Activated CD4-positive, CD25-positive, alpha-beta regulatory T cell treated with anti-CD3 and anti-CD28 coated beads, Interleukin-2, amount 50 U/mL, for 24 hours (primary cell): ENCODE results near the gene CCDC9B.

Experiments
- ATAC-seq, 2 donors: fragments of 150-1000 bp; cut with Tn5 transposase; one replicate each; pipeline ENCODE4 v1.10.0; 2021; ENCODE audit warnings: mild to moderate bottlenecking in 1 of 2, moderate library complexity in 1 of 2

CCDC9B gene

DNA sequence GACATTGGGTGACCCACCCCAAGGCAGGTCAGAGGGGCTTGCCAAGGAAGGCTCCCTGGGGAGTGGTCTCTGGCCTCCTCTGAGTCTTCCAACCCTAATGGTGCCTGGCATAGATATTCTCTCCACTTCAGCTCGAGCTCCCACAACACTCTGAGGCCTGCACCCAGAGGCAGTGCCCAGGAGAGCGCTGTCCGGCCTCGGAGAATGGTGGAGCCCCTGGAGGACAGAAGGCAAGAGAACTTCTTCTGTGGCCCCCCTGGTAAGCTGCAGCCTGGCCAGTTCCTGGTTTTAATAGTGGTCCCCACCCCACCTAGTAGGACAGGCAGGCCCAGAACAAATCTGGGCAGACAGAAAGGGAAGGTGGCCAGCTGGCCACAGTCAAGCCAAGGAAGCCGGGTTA is 24.3 kb upstream of the CCDC9B start:
- no peak for ATAC-seq

DNA sequence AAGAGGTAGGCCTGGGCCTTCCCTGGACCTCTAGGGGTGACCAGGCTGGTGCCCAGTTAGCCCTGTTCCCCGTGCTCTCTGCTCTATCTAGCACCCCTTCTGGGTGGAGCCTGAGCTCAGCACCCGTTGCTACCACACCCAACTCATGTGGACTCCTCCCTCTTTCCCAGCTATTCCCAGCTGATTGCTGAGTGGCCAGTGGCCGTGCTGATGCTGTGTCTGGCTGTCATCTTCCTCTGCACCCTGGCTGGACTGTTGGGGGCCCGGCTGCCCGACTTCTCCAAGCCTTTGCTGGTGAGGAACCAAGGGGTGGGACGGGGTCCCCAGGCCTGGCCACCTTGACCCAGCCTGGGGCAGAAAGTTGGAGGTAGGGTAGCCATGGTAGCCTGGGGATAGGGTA is 23.5 kb upstream of the CCDC9B start:
- ATAC-seq: no peak

DNA sequence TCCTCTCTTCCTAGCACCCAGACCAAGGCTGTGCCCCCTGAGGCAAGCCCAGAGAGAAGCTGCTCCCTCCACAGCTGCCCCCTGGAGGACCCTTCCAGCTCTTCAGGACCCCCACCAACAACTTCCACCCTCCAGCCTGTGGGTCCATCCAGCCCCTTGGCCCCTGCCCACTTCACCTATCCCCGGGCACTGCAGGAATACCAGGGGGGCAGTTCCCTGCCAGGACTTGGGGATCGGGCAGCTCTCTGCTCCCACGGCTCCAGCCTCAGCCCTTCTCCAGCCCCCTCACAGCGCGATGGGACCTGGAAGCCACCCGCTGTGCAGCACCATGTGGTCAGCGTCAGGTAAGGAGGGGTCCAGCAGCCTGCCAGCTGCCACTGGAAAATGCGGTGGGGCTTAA is 22.9 kb upstream of the CCDC9B start:
- no peak for ATAC-seq

DNA sequence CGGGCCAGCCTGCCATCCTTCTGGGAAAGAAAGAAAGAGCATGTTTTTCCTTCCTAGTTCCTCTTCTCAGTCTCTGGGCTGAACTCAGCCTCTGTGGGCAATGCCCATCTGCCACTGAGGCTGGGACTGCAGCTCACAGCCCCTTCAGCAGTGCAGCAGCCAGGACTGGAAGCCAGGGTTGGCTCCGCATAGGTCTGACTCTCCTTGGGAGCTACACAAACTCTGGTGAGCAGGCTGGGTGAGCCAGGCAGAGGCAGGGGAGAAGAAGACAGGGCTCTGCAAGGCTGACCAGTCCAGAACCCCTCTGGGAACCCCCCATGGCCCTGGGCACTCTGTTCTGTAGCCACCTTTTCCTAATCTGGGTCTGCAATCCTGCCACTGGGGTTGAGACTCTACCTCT is 20.9 kb upstream of the CCDC9B start:
- ATAC-seq: no peak

DNA sequence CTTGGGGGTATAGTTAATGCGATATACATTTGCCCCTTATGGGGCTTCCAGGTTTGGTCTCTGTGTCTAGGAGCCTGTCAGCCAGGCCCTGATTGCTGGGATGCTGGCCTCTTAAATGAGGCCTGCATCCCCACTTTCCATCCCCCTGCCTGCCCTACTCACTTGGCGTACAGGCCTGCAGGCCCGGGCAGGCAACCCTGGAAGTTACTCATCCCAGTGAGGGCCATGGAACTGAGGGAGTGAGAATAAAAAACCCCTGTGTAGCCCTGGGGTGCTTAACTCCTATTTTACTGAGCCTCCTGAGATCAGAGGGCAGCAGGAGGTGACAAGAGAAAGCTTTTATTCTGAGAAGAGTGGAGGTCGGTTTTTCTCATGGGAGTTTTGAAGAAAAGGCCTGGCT is 19.3 kb upstream of the CCDC9B start:
- no peak for ATAC-seq

DNA sequence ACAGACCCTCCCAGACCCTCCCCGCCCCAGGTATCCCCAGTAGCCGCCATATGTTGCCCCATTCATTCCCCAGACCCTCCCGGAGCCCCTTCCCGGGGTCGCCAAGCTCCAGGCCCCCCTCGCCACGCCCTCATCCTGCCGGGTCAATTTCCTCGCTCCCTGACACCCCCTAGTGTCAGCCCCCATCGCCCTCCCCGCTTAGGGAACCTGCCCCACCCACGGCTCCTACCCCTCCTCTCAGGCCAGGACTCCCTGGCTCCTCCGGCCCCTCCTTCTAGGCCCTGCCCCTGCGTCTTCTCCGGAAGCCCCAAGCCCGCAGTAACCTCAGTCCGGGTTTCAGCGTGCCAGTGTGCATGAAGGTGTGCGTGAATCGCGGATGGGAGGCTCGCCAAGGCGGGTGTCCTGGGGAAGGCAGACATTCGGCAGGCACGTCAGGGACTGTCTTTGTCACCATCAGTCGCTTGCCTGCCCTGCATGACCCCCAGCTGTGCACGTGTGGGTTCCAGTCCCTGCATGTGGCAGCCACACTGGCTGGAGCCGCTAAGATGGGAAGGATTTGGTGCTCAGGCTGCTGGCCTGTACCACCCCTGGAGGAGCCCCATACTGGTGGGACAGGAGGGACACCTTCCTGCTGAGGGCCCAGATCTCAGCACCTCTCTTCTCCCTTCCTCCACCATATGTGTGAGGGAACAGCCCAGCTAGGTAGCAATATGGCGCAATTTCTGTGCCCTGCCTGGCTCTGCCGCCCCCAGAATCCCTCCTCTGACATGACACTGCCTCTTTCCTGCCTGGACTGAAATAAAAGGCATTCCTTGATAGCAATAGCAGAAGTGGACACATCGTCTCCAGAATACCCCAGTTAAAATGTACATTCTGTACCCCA is 18.0 kb upstream of the CCDC9B start:
- peak; percentile 15 to 42 for ATAC-seq

DNA sequence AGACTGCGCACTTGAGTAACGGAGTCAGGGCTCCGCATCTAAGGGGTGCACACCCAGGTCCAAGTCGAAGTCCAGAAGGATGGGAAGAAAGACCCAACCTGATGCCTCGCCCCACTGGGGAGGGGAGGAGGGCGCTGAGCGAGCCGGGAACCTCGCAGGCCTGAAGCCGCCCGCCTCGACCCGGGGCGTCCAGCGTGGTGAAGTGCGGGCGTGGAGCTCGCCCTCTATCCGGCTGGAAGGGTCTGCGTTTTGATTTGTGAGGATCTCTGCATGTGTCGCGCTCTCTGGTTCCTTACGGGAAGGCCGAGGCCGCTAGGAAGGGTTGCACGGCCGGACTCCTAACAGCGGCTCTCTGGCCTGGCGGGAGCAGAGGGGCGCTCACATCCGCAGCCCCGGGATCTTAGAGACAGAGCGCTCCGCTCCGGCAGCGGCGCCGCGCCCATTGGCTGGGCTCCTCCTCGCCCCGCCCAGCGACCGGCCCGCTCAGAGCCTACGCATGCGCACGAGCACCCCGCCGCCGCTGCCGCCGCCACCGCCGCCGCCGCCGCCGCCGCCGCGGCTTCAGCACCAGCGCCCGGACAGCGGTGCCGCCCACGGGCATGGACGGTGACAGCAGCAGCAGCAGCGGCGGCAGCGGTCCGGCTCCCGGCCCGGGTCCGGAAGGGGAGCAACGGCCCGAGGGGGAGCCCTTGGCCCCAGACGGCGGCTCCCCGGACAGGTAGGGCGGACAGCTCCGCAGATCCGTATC is 17.2 kb upstream of the CCDC9B start, which contains the start of gene DISP2:
TSS of gene DISP2 (plus strand) at position 497 of the 748 bp plus-strand sequence. CDS start at position 600, 103 bp downstream.
- ATAC-seq: peak; percentile 92 to 93

DNA sequence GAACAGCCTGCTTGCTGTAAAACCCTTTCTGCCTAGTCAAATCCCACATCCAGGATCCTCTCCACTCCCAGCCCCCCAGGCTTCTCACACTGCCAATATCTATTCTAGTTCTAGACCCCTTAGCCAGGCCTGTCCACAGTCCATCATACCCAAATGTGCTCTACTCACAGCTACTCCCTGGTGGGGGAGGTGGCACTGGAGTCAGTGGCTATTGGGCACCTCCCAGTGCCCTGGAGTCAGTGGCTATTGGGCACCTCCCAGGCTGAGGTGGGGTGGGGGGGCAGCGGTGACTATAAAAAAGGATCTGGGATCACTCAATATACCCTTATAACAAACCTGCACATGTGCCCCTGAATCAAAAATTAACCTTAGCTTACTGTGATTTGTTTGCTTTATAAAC is 16.5 kb upstream of the CCDC9B start:
- ATAC-seq: no peak

DNA sequence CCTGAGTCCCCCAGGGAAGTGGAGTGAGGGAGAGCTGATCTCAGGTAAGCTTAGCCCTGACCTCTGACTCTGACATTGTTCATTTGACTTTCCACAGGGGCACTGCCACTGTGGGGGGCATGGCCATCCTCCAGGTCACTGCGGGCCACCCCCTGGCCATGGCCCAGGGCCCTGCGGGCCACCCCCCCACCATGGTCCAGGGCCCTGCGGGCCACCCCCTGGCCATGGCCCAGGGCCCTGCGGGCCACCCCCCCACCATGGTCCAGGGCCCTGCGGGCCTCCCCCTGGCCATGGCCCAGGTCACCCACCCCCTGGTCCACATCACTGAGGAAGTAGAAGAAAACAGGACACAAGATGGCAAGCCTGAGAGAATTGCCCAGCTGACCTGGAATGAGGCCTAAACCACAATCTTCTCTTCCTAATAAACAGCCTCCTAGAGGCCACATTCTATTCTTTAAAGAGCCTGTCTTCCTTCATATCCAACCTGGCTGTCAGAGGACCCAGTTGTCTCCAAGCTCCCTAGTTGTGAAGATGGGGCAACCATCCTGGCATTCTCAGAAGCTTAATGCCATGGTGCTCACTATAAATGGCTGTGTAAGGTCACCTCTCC is 15.3 kb upstream of the CCDC9B start:
- ATAC-seq: no peak

DNA sequence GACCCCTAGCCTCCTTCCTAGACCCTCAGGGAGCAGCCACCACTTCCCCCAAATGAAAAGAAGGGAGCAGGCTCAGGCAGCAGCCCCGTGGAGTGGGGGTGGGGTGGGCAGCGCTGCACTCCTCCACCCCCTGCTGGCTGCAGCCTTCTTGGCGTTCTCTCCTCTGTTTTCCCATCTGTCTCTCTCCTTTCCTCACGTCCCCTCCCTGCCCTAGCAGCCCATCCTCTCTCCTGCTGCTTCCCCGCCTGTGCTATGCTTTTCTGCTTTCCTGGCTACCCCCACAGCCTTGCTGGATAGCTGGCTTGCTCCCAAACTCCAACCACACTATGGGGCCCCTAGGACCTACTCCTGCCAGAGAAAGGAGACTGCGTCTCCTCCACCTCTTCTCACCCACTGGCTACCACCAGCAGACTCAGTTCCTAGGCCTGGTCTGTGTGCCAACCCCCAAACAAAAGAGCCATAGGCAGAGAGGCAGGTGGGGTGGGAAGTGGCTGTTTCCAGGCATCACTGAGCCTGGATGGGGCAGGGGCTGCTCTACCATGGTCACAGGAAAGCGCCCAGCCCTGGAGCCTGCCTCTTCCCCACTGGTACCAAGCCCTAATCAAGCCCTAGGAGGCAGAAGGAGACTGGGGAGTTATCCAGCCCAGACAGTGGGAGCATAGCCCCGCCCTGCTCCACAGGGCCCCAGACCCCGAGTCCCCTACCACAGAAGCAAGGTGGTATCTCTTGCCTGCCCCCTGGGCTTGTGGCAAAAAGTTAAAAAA is 13.9 kb upstream of the CCDC9B start:
- no peak for ATAC-seq

DNA sequence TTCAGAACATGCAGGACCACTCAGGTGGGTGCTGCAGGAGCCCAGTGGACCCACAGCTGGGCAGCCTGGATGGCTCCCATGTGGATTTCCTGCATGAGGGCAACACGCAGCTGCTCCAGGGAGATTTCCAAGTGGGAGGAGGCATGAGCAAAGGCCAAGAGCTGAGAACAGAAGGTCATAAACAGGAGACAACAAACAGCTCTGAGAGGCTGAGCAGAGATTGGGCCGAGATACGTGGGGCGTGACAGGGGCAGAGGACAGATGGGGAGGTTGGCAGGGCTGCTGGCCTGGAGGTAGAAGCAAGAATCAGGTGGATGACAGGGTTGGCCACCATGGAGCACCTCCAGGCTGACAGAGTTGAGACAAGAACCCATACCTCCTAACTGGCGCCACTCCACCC is 13.0 kb upstream of the CCDC9B start:
- no peak for ATAC-seq

DNA sequence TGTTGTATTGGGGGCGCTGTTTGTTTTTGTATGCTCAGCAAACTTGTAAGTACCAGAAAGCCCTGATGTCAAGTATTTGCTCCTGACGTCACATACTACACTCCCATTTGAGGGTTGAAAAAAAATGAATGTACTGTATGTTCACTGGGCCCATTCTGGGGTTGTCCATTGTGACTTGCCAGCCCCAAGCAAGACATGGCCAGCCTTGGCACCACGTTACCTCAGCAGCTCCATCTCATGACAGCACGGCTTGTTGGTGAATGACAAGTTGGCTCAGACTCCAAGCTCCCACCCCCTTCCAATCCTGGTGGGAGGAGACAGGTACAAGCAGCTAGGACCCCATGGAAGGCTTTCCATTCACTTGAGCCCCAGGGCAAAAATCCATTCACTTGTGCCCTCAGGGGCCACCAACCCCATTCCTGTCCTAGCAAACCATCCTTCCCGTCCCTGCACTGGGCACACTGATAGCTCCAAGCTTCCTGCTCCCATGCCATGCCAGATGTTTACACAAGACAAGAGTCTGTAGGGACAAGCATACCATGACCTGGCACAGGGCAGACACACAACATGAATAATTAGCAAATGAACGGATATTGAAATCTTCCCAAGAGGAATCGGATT is 11.7 kb upstream of the CCDC9B start:
- ATAC-seq: no peak

DNA sequence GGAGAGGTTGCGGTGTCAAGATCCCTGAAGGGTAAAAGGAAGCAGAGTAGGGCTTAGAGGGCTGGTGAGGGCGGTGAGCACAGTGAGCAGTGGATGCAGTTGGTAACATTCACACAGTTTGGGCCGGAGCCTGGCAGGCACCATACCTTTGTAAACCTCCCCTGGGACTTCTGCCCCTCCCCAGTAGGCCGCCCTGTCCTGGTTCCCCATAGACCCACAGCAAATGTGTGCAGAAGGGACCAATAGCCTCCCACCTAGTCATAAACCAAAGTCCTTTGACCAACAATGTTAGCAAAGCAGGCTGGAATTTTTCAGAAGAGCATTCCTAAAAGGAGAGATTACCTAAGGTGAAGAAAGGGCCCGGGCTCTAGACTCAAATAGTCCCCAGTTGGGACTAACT is 8.4 kb upstream of the CCDC9B start:
- no peak for ATAC-seq

DNA sequence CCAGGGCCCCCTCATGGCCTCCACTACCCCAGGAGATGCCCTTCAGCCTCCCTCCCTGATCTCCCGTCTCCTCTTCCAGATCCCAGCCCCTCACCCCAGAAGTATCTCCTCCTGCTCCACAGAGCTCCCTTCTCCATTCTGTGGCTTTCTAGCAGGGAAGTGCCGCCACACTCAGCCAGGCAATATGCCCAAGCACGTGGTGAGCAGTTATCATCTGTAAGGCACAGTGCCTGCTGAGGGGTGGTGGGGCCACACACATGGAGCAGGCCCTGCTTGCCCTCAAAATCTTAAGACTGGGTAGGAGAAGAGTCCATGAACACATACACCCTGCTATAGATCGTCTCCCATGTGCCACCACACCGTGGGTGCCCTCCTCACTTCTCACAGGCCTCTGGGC is 7.7 kb upstream of the CCDC9B start:
- no peak for ATAC-seq

DNA sequence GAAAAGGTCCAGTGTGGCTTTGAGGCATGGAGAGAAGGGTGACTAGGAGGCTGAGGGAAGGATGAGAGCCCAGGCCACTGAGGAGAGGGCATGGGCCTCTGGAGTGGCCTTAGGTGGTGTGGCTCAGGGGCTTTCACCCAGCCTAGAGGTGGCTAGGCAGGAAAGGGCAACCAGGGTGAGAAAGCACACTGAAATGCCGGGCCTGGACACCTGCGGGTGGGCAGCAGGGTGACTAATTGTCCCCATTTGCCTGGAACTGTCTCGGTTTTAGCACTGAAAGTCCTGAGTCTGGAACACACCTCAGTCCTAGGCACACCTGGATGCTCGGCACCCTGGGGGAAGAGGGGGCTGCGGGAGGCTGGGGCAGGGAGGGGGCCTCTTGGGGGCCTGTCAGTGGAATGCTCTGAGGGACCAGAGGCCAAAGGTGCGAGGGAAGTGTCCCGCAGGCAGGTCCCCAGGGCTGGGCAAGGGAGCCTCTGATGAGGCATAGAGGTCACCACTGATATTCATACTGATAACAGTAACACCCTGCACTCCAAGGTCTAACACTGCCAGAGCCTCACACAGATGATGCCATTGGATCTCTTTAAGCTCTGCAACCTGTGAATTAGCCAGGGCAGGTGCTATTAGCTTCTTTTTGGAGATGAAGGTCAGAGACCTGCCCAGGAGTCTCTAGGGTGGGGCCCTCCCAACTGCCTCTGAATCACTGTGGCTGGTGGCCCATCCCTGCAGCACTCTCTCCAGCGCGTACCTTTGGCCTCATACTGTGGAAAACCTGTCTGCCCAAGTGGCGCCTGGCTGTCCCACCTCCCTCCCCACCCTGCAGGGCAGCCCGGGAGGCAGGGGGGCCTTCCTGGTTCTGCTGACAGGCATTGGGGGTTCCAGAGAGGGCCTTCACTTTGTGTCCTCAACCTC is 7.1 kb upstream of the CCDC9B start:
- no peak for ATAC-seq

DNA sequence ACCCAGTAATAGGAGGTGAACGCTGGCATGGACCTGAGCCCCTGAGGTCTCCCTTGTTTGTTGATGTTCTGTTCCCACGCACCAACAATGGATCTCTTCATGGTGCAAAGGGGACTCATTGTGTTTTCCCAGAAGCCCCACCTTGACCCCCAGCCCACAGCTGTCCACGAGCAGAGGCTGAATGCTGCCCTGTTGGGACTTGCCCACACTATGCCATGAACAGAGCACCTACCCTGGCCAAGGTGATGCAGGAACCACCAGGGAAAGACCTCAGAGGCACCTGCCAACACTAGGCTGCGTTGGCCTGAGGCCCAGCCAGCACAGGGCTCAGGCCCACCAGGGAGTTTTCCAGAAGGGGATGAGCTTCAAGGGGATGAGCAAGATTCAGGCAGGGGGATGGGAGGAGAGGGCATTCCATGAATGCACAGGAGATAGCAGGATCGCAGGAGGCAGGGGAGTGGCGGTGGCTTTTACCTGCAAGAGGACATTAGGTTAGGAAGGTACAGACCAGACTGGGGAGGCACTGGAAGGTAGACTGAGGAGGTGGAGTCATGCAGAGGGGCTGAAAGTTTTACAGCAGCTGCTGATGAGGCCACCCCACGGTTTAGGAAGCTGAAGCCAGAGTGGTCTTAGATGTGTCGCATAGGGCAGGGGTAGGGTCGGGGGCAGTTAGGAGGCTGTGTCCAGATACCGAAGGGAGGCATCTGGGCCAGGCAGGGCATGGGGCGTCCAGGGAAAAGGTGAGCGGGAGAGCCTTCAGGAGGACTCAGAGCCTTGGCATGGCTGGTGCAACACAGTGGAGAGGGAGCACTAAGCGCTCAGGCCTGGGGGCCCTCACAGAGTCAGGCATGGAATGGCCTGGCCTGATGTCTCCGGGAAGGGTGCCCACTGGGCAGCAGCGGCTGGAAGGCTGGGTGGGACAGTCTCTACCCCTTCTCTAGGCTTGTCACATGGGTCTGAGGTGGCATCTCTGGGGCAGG is 6.1 kb upstream of the CCDC9B start:
- ATAC-seq: no peak

DNA sequence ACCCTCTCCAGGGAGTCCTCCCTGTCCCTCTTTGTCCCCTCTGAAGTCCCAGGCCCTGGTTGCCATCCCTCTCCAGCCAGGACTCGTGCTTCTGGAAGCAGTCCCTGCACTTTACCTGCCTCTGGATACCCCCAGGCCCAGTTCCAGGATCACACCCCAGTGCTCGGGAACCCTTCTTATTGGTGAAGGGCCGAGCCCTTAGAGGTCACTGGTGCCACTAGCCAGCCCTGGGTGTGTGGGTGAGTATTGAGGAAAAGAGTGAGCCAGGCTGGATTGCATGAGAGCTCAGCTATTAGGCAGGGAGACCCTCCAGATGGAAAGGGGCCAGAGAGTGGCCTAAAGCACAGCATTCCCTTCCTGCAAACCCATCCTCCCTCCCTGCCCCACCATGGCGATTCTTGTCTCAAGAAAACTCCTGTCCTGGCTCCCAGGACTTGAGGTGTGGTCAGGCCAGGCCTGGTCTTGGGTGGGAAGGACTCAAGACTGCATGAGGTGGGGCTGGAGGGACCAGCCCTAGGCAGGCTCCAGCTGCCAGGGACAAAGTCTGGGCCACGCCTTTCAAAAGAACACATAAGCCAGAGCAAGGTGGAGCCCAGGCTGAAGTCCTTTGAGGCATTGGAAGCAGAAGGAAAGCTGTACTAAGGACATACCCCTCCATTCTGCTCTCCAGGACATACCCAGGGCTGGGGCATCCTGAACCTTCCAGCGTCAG is 5.3 kb upstream of the CCDC9B start:
- ATAC-seq: no peak

DNA sequence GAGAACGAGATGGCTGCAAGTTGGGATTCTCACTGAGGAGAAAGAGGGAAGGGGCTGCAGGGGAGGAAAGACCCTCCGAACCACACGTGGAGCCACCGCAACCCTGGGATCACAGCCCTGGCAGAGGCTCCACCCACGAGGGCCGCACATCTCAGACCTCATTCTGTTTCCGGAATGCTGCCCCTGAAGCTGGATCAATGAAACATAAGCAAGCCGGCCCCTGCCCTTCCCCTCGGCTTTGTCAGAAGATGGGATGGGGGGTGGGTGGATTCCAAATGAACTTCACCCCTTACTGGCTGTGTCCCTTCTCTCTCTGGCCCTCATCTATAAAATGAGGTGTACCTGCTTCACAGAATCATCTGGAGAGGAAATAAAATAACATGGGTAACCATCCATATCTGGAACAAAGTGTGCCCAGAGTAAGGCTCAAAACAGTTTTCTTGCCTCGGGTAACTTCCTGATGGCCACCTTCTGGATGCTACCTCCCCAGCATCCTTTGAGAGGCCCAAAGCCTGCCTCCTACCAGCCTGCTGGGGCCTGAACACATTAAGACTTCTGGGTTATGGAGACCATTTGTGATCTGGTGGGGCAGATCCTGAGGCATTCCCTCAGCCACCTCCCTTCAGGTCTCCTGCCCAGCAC is 4.6 kb upstream of the CCDC9B start:
- ATAC-seq: no peak

DNA sequence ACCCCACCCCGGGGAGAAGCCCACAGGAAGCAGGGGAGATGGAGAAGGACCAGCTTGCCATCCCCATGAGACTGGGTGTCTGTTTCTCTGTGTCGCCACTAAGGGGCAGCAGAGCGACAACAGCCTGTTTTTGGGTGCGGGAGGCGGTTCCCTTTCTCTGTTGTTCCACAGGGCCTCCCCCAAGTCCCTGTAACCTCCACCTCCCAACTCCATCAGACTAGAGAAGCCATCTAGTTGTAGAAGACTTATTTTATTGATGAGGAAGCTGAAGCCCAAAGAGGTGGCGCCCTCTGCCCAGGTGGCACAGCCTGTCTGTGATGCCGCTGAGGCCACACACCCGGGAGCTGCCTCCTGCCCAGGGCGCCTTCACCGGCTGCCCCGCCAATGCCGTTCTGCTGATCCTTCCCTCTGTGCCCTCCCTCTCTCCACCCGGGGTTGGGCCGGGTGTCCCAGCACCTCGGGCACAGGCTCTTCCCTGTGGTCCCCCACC is 3.9 kb upstream of the CCDC9B start:
- ATAC-seq: peak; percentile 73 to 81
